Measurements from ENCODE around the gene FHIT.

The FHIT gene

DNA sequence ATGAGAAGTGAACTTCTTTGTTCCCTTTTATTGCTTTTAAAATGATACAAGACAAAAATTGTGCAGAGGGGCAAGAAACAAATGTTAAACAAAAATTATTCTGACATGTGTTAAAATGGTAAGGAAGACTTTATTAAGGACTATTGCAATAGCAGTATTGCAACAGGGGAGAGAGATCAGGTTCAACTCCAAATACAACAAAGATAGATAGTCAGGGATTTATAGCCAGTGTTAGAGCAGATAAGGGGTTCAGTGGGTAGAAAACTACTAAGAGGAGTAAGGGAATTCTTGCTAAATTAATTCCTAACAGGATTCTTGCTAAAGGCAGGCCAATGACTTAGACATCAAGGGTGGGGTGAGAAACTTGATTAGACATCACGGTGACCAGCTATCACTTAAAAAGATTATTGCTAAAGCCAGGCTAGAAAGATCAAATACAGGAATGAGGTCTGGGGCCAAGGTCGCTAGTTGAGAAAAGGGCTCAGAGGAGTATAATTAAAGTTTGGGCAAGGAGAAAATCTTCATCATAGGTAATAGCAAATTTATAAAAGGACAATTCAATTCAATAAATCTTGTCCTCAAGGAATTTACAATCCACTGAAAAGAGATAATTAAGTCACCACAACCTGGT is 81.5 kb downstream of the FHIT start:
- no peak for DNase-seq (ENCODE audit: low spot score)

- no peak for DNase-seq (ENCODE audit: low spot score)
Measured at GRCh38 chr3:61168286-61168685, 83.0 kb downstream of the FHIT start.

DNA sequence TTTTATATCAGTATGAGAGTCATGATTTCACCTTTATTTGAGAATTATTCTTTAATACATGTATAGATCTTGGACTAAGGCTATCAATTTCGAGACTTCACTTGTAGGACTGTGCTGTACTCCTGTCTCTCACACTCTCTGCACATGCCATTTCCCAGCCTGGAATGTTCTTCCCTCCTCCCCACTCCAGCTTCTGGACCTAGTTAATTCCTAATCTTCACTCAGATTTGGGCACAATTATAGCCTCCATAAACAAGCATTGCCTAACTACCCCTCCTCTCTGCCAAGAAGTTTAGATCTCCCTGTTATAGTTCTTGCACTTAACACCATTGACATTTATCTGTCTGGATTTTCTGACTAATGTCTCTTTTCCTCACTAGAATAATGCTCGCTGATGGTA is 88.3 kb downstream of the FHIT start:
- DNase-seq (ENCODE audit: low spot score), result no peak

- no peak for DNase-seq (ENCODE audit: low spot score)
Measured at GRCh38 chr3:61158667-61159066, 92.6 kb downstream of the FHIT start.

- DNase-seq (ENCODE audit: low spot score), result no peak
Measured at GRCh38 chr3:61158216-61158615, 93.0 kb downstream of the FHIT start.

DNA sequence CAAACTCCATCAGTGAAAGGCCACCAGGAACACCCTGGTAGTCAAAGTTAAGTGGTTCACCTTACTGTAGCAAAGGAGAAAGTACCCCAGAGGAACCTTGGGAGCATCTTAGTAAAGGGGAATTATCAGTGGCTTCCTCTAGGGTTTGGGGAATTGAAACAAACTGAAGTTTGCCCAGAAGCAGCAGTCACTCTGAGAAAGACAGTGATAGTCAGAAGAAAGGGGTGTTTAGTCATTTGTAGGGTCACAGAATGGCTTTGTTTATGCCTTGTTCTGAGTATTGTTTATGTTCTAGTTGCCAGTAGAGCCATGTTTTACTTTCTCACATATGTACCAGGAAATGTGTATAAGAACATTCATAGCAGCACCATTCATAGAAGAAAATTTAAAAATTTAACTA is 93.8 kb downstream of the FHIT start:
- DNase-seq (ENCODE audit: low spot score), result no peak

GRCh38 chr3:61155701-61156292 is 95.5 kb downstream of the FHIT start:
- DNase-seq (ENCODE audit: low spot score), result no peak

- DNase-seq (ENCODE audit: low spot score), result no peak
Measured at GRCh38 chr3:61154457-61155198, 96.6 kb downstream of the FHIT start.

DNA sequence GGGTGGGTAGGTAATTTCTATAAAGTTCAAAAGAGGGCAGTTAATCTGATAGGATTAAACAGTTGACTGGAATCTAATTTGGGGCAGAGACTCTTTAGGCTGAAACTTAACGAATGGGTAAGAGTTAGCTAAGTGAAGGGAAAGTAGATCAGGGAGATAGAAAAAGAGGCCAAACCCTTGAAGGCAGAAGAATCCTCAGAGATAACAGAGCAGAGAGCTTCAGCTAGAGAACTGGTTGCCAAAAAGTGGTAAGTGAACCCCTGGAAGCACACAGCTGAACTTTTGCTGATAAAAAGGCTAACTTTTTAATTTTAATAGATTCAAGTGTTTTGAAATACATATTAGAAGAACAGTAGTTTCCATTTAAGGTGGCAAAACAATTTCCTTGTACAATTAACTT is 99.2 kb downstream of the FHIT start:
- DNase-seq (ENCODE audit: low spot score), result no peak

GRCh38 chr3:61149236-61149635 is 102.0 kb downstream of the FHIT start:
- no peak for DNase-seq (ENCODE audit: low spot score)

GRCh38 chr3:61146010-61146890 is 105.0 kb downstream of the FHIT start:
- no peak for DNase-seq (ENCODE audit: low spot score)

DNA sequence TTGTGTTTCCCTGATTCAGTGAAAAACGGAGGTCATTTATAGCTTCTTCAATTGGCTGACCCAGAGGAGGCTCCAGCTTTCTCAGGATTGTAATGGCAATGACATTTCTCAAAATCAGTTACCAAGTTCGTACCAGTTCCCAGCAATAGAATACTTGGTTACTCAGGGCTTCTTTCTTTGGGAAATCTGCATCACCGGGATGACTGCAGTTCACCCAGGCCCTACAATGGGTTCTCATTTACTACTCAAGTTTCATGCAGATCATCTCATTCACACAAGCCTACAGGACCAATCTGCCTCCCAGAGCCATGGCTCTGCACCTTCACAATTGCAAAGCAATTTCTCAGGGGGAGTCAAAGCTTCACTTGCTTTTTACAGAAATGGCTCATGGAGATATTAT is 109.6 kb downstream of the FHIT start:
- DNase-seq (ENCODE audit: low spot score), result no peak

DNA sequence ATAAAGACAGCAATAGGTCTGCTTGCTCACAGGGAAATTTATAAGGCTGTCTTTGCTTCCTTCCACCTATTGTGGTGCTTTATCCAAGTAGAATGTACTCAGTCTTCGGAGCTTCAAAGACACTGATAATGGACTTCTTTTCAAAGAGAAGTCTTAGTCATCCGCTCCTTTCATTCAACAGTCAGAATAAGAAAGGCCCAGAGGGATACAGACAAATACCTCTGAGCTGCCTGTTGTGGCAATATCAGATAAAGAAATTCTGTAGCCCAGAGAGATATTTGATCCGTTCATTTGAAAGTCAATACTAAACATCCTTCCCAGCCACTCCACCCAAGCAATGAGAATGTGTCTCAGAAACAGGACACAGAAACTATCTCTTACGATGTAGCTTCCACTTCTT is 110.0 kb downstream of the FHIT start:
- DNase-seq (ENCODE audit: low spot score), result no peak

GRCh38 chr3:61139686-61140085 is 111.6 kb downstream of the FHIT start:
- DNase-seq (ENCODE audit: low spot score), result no peak

- DNase-seq (ENCODE audit: low spot score), result no peak
Measured at GRCh38 chr3:61138401-61138800, 112.9 kb downstream of the FHIT start.

DNA sequence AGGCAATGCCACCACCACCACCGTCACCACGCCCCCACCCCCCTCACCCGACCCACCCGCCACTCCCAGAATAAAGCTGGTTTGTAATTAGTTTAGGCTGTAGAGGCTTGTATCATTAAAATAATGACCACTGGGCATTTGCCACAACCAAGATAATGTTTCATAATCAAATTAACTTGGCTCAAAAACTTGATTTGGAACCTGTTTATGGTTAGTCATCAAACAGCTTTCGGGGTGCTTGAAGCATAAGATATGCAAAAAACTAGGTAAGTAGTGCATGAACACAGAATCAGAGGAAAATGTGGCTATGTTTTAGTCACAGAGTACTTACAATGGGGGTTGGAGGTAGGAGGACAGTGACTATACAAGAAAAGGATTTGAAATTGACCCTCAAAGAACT is 115.1 kb downstream of the FHIT start:
- no peak for DNase-seq (ENCODE audit: low spot score)

DNA sequence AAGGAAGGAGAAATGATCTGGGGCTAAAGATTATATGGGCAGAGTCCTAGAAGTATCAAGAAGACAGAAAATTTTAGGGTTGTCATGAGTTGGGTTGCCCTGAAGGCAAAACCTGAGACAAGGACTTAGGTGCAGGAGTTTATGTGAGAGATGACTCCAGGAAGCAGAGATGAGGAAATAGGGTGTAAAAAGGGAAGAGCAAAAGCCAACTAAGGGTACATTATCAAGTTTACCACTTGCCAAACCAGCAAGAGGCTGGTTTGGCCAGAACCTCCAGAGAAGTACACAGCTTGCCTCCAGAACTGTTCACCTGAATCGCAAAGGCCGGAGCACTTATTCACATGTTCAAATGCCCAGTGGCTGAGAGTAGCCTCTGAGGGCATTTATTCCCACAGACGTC is 116.7 kb downstream of the FHIT start:
- no peak for DNase-seq (ENCODE audit: low spot score)

DNA sequence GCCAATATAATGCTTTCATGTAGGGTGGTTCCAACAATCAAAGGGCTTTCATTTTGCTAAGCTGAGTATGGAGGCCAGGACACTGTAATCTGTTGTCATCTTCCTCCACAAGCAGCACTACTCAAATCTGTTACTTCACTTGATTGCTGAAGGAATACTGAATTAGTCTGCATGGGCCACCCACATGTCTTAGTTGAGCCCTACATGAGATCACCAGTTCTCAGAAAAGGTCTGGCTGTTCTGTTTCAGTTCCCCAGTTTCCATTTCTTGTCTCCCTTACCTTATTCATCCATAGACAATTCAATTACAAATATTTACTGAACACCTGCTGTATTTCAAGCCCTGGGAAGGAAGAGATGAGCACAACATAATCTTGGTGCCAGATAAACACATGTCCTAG is 119.2 kb downstream of the FHIT start:
- DNase-seq (ENCODE audit: low spot score), result no peak

- no peak for DNase-seq (ENCODE audit: low spot score)
Measured at GRCh38 chr3:61118830-61119229, 132.4 kb downstream of the FHIT start.

DNA sequence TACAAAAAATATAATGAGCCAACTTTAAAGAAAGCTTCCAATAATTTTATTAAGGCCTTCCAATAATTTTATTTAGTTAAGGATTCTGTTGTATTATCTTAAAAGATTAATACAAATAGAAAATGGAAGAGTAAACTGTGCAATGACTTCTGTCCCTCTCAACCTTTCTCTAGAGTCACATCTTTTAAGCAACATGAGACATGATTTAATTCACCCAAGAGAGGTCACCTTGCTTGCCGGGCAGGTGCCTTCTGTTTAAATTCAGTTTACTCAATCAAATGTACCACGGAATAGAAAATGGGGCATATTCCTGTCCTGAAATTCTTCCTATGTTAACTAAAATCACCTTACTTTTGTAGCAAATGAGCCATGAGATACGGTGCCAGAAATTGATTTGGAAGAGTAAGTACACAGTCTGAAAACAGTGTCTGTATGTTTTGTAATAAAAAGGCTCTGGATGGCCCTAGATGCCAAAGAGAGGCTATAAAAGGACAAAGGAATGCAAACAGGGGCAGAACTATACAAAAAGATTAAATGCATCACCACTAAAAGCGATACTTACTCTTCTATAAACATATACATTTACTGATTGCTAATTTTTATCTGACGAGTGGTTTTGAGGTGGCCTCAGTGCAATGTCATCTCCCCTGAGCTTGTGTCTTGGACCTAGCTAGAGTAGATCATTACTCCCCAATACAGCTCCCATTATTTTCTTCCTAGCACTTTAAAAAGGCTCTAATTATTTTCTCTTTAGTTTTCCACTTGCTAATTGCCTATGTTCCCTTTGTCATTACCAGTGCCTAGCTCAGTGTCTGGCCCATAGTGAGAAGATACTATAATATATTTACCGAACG is 134.0 kb downstream of the FHIT start:
- DNase-seq (ENCODE audit: low spot score), result no peak

DNA sequence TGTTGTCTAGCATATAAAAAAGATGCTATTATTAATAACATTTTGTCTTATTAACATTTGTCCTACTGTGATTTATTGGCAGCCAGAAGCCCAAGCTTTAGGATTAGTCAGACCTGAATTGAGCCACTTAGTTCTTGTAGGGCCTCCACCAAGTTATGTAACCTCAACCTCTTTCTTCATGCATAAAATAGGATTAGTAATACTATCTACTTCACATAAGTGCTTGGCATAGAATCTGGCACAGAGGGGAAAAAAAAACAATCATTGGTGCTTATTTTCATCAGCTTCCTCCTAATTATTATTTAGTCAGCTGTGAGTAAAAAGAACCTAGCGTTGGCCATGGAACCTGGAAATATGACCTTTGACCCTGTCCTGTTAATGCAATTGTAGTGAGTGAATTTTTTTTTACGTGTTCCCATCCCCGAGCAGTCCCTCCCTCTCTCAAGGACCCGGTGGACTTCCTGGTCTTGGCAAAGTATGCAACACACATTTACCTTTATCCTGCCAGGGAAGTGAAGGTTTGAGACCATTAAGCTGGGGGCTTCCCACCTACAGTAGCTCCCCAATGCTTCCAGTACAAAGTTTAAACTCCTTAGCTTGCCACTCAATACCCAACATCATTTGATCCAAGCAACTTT is 136.8 kb downstream of the FHIT start:
- DNase-seq (ENCODE audit: low spot score), result no peak
